ENCODE results near the gene PRSS48.

- TF ChIP-seq CTCF (IDR thresholded peaks at IDR 0.05) = no peak
- TF ChIP-seq EZH2 (IDR thresholded peaks at IDR 0.05) = no peak
These were observed 52.5 kb downstream of the PRSS48 start for GRCh38 chr4:151329217-151330007.

Measured in neural progenitor cell (in vitro differentiated cells).